H1 (cell line): ENCODE data around the gene DHRS7B. TPM values are rescaled to one million over a fixed set of nuclear protein-coding genes. Genes with fewer than 3 reads are reported as not detected.

Source experiments
- CTCF ChIA-PET: fragments of 300-600 bp; sonication (Branson Sonifier 250); formaldehyde crosslinking; loops from one replicate; lab custom pipeline; 2021; ENCODE audit not compliant: partially characterized antibody; lab: Charles Lee
- POLR2A ChIA-PET: fragments of 300-600 bp; sonication (Branson Sonifier 250); formaldehyde crosslinking; loops from one replicate; lab custom pipeline; 2021; ENCODE audit warnings: inconsistent platforms; ENCODE audit not compliant: partially characterized antibody; lab: Charles Lee
- DNase-seq, 2 experiments: peaks; one replicate each; pipeline versions ENCODE4 v3.0.0 to v3.0.0-alpha.2; 2010 to 2022; ENCODE audit warnings: low spot score in 2 of 2, low read depth in 1 of 2, mixed read lengths in 1 of 2
- FAIRE-seq: peaks from 2 replicates; lab custom pipeline; 2011; peaks lifted over from hg19 to GRCh38; lab: Jason Lieb, UNC
- H2AFZ ChIP-seq: 2 replicates; pipeline ENCODE4 v1.8.1; 2012; ENCODE audit warnings: low read length, inconsistent platforms
- H2AK5ac ChIP-seq: 2 replicates; pipeline ENCODE4 v1.6.1; 2013; ENCODE audit warnings: low read depth, low read length
- H2BK120ac ChIP-seq: replicated peaks from 2 replicates; pipeline ENCODE3; 2013; ENCODE audit warnings: low read depth, low read length, inconsistent platforms
- H2BK12ac ChIP-seq: 2 replicates; pipeline ENCODE4 v1.6.1; 2013; ENCODE audit warnings: low read depth, low read length
- H2BK15ac ChIP-seq: 2 replicates; pipeline ENCODE4 v1.6.1; 2013; ENCODE audit warnings: low read length
- H2BK20ac ChIP-seq: 2 replicates; pipeline ENCODE4 v1.6.1; 2013; ENCODE audit warnings: low read length
- H2BK5ac ChIP-seq: 2 replicates; pipeline ENCODE4 v1.6.1; 2013; ENCODE audit warnings: low read depth, low read length
- H3K14ac ChIP-seq: 2 replicates; pipeline ENCODE4 v1.6.1; 2013; ENCODE audit warnings: inconsistent platforms; ENCODE audit not compliant: insufficient read length
- H3K18ac ChIP-seq: 2 replicates; pipeline ENCODE4 v1.6.1; 2013; ENCODE audit warnings: low read length; ENCODE audit errors: extremely low read depth
- H3K23ac ChIP-seq: 2 replicates; pipeline ENCODE4 v1.6.1; 2013; ENCODE audit warnings: inconsistent platforms; ENCODE audit not compliant: insufficient read length
- H3K23me2 ChIP-seq: 2 replicates; pipeline ENCODE4 v1.6.1; 2013; ENCODE audit warnings: low read depth, low read length
- H3K27ac ChIP-seq: 2 replicates; pipeline ENCODE4 v1.6.1; 2011; ENCODE audit warnings: low read depth, low read length, inconsistent platforms
- H3K27me3 ChIP-seq, 4 experiments: replicated peaks in 1 of 4; 1 replicate in 1 of 4; 2 replicates in 3 of 4; pipeline versions ENCODE4 v1.6.1 to v1.8.1; 2011 to 2013; ENCODE audit warnings: low read length in 3 of 4, mild to moderate bottlenecking in 3 of 4, inconsistent platforms in 2 of 4, mixed read lengths in 2 of 4, moderate library complexity in 1 of 4; ENCODE audit not compliant: control insufficient read depth in 3 of 4, insufficient read depth in 3 of 4; ENCODE audit errors: extremely low read depth in 1 of 4
- H3K36me3 ChIP-seq, 4 experiments: 2 replicates each; pipeline versions ENCODE4 v1.6.1 to v1.8.1; 2011 to 2013; ENCODE audit warnings: mild to moderate bottlenecking in 4 of 4, low read length in 3 of 4, moderate library complexity in 2 of 4, control low read depth in 1 of 4, inconsistent platforms in 1 of 4; ENCODE audit not compliant: insufficient read depth in 4 of 4, control insufficient read depth in 2 of 4
- H3K4ac ChIP-seq: replicated peaks from 2 replicates; pipeline ENCODE3; 2013; ENCODE audit warnings: low read length, low read depth, mixed read lengths, inconsistent platforms; ENCODE audit not compliant: insufficient read length
- H3K4me1 ChIP-seq, 4 experiments: replicated peaks in 1 of 4; 1 replicate in 1 of 4; 2 replicates in 3 of 4; pipeline versions ENCODE4 v1.6.1 to v1.8.1; 2011 to 2013; ENCODE audit warnings: low read length in 3 of 4, inconsistent platforms in 2 of 4, mixed read lengths in 1 of 4; ENCODE audit not compliant: insufficient read depth in 4 of 4, control insufficient read depth in 3 of 4
- H3K4me2 ChIP-seq, 2 experiments: 2 replicates each; pipeline versions ENCODE4 v1.6.1 to v1.8.1; 2011 to 2013; ENCODE audit warnings: low read depth in 2 of 2, low read length in 2 of 2, control low read depth in 1 of 2, inconsistent platforms in 1 of 2, mild to moderate bottlenecking in 1 of 2; ENCODE audit not compliant: insufficient read depth in 1 of 2
- H3K4me3 ChIP-seq, 4 experiments: fragments of 200-600, 300-600 bp in 1 of 4; sonication (generic), shearing (Covaris generic), sonication (Bioruptor Twin) in 1 of 4; 2 replicates each; pipeline versions ENCODE4 v1.5.1 to v1.8.1; 2011 to 2016; ENCODE audit warnings: low read length in 4 of 4, low read depth in 3 of 4, control low read depth in 2 of 4, inconsistent platforms in 2 of 4, mild to moderate bottlenecking in 2 of 4, mixed read lengths in 1 of 4, moderate library complexity in 1 of 4; ENCODE audit not compliant: insufficient read depth in 2 of 4; ENCODE audit errors: extremely low read depth in 1 of 4
- H3K56ac ChIP-seq: replicated peaks from 2 replicates; pipeline ENCODE3; 2013; ENCODE audit warnings: low read depth, mild to moderate bottlenecking, mixed read lengths, low read length, inconsistent platforms; ENCODE audit not compliant: insufficient read length
- H3K79me1 ChIP-seq: 2 replicates; pipeline ENCODE4 v1.6.1; 2013; ENCODE audit warnings: low read depth, low read length, control low read depth
- H3K79me2 ChIP-seq, 2 experiments: 2 replicates each; pipeline versions ENCODE4 v1.6.1 to v1.8.1; 2012 to 2013; ENCODE audit warnings: low read length in 2 of 2, mild to moderate bottlenecking in 2 of 2, inconsistent platforms in 1 of 2; ENCODE audit not compliant: insufficient read depth in 2 of 2, control insufficient read depth in 1 of 2
- H3K9ac ChIP-seq, 4 experiments: replicated peaks in 1 of 4; 1 replicate in 1 of 4; 2 replicates in 3 of 4; pipeline versions ENCODE4 v1.6.1 to v1.8.1; 2011 to 2013; ENCODE audit warnings: low read depth in 3 of 4, low read length in 3 of 4, control low read depth in 2 of 4, mild to moderate bottlenecking in 2 of 4, moderate library complexity in 2 of 4, inconsistent platforms in 1 of 4; ENCODE audit errors: extremely low read depth in 1 of 4
- H3K9me3 ChIP-seq, 2 experiments: 2 replicates each; pipeline versions ENCODE4 v1.6.1 to v1.8.1; 2012 to 2013; ENCODE audit warnings: mild to moderate bottlenecking in 2 of 2, moderate library complexity in 2 of 2, control low read depth in 1 of 2, inconsistent platforms in 1 of 2, low read depth in 1 of 2, low read length in 1 of 2, mixed read lengths in 1 of 2; ENCODE audit not compliant: insufficient read depth in 2 of 2
- H4K20me1 ChIP-seq, 2 experiments: replicated peaks in 1 of 2; 2 replicates each; pipeline versions ENCODE3 to v1.8.1; 2011 to 2013; ENCODE audit warnings: inconsistent platforms in 2 of 2, low read length in 2 of 2, mild to moderate bottlenecking in 1 of 2; ENCODE audit not compliant: insufficient read depth in 2 of 2, control insufficient read depth in 1 of 2
- H4K5ac ChIP-seq: 2 replicates; pipeline ENCODE4 v1.6.1; 2013; ENCODE audit warnings: low read length, low read depth, mixed read lengths, inconsistent platforms; ENCODE audit not compliant: insufficient read length
- H4K8ac ChIP-seq: 2 replicates; pipeline ENCODE4 v1.8.0; 2013; ENCODE audit warnings: mild to moderate bottlenecking, moderate library complexity, low read length, inconsistent platforms; ENCODE audit not compliant: insufficient read depth; ENCODE audit errors: extremely low read depth
- H4K91ac ChIP-seq: replicated peaks from 2 replicates; pipeline ENCODE3; 2013; ENCODE audit warnings: low read length, mixed read lengths, inconsistent platforms; ENCODE audit not compliant: insufficient read length
- ASH2L ChIP-seq: fragments of 200-600, 300-600 bp; sonication (generic); IDR thresholded peaks from one replicate; pipeline ENCODE4 v1.7.1; 2017; ENCODE audit warnings: low read length
- CBX8 ChIP-seq: fragments of 300-800, 300-1000 bp; sonication (generic); IDR thresholded peaks from 2 replicates; pipeline ENCODE4 v1.7.1; 2016; ENCODE audit warnings: low read depth, low read length, borderline replicate concordance
- HDAC2 ChIP-seq, 2 experiments: fragments of 300-600 bp in 1 of 2; sonication (generic) in 1 of 2; IDR thresholded peaks; 2 replicates each; pipeline ENCODE4 v1.6.1; 2011 to 2012; ENCODE audit warnings: low read depth in 2 of 2, low read length in 2 of 2, mild to moderate bottlenecking in 2 of 2, moderate library complexity in 2 of 2, borderline replicate concordance in 1 of 2, inconsistent platforms in 1 of 2
- JUN ChIP-seq: IDR thresholded peaks from 2 replicates; pipeline ENCODE4 v1.6.1; 2011; ENCODE audit warnings: low read depth, mild to moderate bottlenecking, improper control_type of control experiment, low read length
- KDM1A ChIP-seq: fragments of 200-600, 300-600 bp; sonication (generic); IDR thresholded peaks from 2 replicates; pipeline ENCODE4 v1.7.1; 2016; ENCODE audit warnings: mild to moderate bottlenecking, low read length, borderline replicate concordance
- KDM4A ChIP-seq: IDR thresholded peaks from one replicate; pipeline ENCODE4 v1.7.1; 2012; ENCODE audit warnings: low read depth, mild to moderate bottlenecking, moderate library complexity, low read length, inconsistent platforms; ENCODE audit not compliant: severe bottlenecking
- POLR2AphosphoS5 ChIP-seq: IDR thresholded peaks from 2 replicates; pipeline ENCODE4 v1.6.1; 2011; ENCODE audit warnings: low read depth, low read length
- RAD21 ChIP-seq, 2 experiments: IDR thresholded peaks in 1 of 2; conservative IDR thresholded peaks in 1 of 2; 2 replicates each; pipeline ENCODE4 v1.6.1; 2011; ENCODE audit warnings: low read depth in 2 of 2, low read length in 2 of 2, improper control_type of control experiment in 1 of 2, inconsistent platforms in 1 of 2, mild to moderate bottlenecking in 1 of 2, moderate library complexity in 1 of 2
- SIN3A ChIP-seq, 2 experiments: IDR thresholded peaks in 1 of 2; conservative IDR thresholded peaks in 1 of 2; 2 replicates each; pipeline ENCODE4 v1.6.1; 2011 to 2012; ENCODE audit warnings: low read length in 2 of 2, improper control_type of control experiment in 1 of 2, low read depth in 1 of 2, mild to moderate bottlenecking in 1 of 2
- SIRT6 ChIP-seq: IDR thresholded peaks from one replicate; pipeline ENCODE4 v1.7.1; 2012; ENCODE audit warnings: low read length, inconsistent platforms
- TEAD4 ChIP-seq: IDR thresholded peaks from 2 replicates; pipeline ENCODE4 v1.6.1; 2012; ENCODE audit warnings: low read depth, low read length, inconsistent platforms, mixed read lengths
- WGBS, 2 experiments: shearing (Covaris generic) in 1 of 2; methylation state at CpG; one replicate each; pipeline versions ENCODE4 v1.1.6 to v1.1.7; 2013 to 2015; ENCODE audit warnings: low lambda C conversion rate in 2 of 2, mixed read lengths in 2 of 2, inconsistent platforms in 1 of 2, low coverage in 1 of 2, missing lambda C conversion rate in 1 of 2; ENCODE audit not compliant: insufficient replicate concordance in 2 of 2, insufficient coverage in 1 of 2, insufficient read length in 1 of 2; ENCODE audit errors: extremely low coverage in 1 of 2, missing lambda C conversion rate in 1 of 2; 5-methylcytosine and 5-hydroxymethylcytosine counted together
- polyA plus RNA-seq, 7 experiments: library from polyadenylated mRNA; depleted of rRNA in 3 of 7; stranded (reverse) in 5 of 7; unstranded in 2 of 7; fragments of >200 nt in 5 of 7; fragments of 200-250 nt in 2 of 7; gene quantifications; 1 replicate in 5 of 7; 2 replicates in 1 of 7; 4 replicates in 1 of 7; pipeline versions ENCODE4 v1.2.1 to v1.2.3, GENCODE V29; 2011 to 2013; ENCODE audit warnings: missing spikeins in 2 of 7, mixed read lengths in 2 of 7
- total RNA-seq: library from RNA; stranded (reverse); fragmentation: NEBNext Ultra II Directional; extraction: Animal tissue kit (Norgen Biotek cat#: 25700); gene quantifications from 2 replicates; pipeline ENCODE4 v1.2.1, GENCODE V29; 2021
- TF ChIP-seq, protein P1 (sequence below): IDR thresholded peaks from 2 replicates; pipeline ENCODE4 v1.6.1; 2012; ENCODE audit warnings: inconsistent platforms

Gene DHRS7B
- total and polyA plus RNA-seq, 2 of the 8 experiments (the other 6 are each of a cell fraction or from before 2014, with no cell fraction given), result 11.0 to 27.9 TPM

DNA sequence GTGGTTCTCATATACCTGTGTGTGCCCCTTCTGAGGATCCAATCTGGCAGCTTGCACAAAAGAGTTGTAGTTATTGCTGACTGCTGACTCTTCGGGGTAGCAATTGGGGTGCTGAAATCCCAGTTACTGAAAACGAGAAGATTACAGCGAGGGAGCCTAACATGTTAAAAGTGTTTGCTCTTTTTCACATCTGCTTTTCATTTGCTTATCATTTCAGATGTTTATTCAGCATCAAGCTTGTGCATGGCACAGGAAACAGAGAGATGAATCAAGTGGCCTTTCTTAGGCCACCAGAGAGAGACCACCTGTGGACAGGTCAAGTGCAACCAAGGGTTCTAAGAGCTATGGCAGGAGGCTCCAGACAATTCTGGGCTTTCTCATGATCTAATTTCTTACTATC lies 16.9 kb downstream of the DHRS7B start:
- CTCF ChIA-PET, result interaction anchor here (1.0 to 1.6 kb wide), 2 partner anchors 15 to 33 kb away, joined by 3 to 5 read pairs; no protein-coding TSS in a partner anchor

More for the DNA sequence above, 16.9 kb downstream of the DHRS7B start:
- Histone ChIP-seq H2AFZ (no peak overlapping the region), H3K56ac (no peak overlapping the region), H3K23me2 (no peaks in the 10 kb centered on the region), H3K27ac (no peak overlapping the region), H3K79me2 (no peaks in the 10 kb centered on the region; a peak in 1 of 4 replicates), H4K91ac (no peak overlapping the region), H2BK5ac (no peak overlapping the region), H4K8ac (no peak overlapping the region), H4K5ac (no peak overlapping the region), H3K14ac (no peak overlapping the region), H3K4me1 (peaks cover 0 to 3% (median 0%) of the 10 kb centered on the region in 4 experiments; a peak in 1 of 7 replicates), H2BK120ac (no peak overlapping the region), H4K20me1 (no peaks in the 10 kb centered on the region), H3K23ac (no peak overlapping the region), H3K4me2 (no peak overlapping the region), H3K9me3 (peaks cover 5 to 19% of the 10 kb centered on the region in 2 experiments), H3K36me3 (peaks cover 0 to 5% (median 0%) of the 10 kb centered on the region in 4 experiments; a peak in 2 of 8 replicates), H3K79me1 (no peaks in the 10 kb centered on the region), H2BK20ac (no peak overlapping the region), H3K9ac (no peak overlapping the region), H2BK15ac (no peak overlapping the region), H3K18ac (no peak overlapping the region), H2AK5ac (no peak overlapping the region), H3K27me3 (no peaks in the 10 kb centered on the region), H3K4me3 (no peak overlapping the region), H3K4ac (no peak overlapping the region), H2BK12ac (no peak overlapping the region)
- TF ChIP-seq SIRT6 (no peak), POLR2AphosphoS5 (no peak), ASH2L (no peak), KDM4A (no peak), SIN3A (conservative IDR thresholded peaks at IDR 0.05 in 1 of 2, IDR thresholded peaks at IDR 0.05 in 1 of 2; ENCODE audit: low read depth in 1 of 2, low read length in 2 of 2) (no peak), TEAD4 (no peak), CBX8 (no peak), HDAC2 (IDR thresholded peaks at IDR 0.05; ENCODE audit: borderline replicate concordance in 1 of 2, low read depth in 2 of 2, low read length in 2 of 2) (no peak), RAD21 (IDR thresholded peaks at IDR 0.05 in 1 of 2, conservative IDR thresholded peaks at IDR 0.05 in 1 of 2; ENCODE audit: low read depth in 2 of 2, low read length in 2 of 2) (no peak), JUN (no peak), KDM1A (no peak)
- TF ChIP-seq, protein P1, sequence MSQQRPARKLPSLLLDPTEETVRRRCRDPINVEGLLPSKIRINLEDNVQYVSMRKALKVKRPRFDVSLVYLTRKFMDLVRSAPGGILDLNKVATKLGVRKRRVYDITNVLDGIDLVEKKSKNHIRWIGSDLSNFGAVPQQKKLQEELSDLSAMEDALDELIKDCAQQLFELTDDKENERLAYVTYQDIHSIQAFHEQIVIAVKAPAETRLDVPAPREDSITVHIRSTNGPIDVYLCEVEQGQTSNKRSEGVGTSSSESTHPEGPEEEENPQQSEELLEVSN, result no peak
- 97% methylated on average over 3 of the region's 3 CpGs; no CpG with 5 or more reads in 1 of the 2 experiments for WGBS, 2 experiments
- DNase-seq, result no peak
- no peak for FAIRE-seq
- POLR2A ChIA-PET, result no interaction called here
